Dedifferentiated amniotic fluid mesenchymal stem cell (primary cell): ENCODE measurements around the gene FNDC11.

Source experiments
- DNase-seq: peaks from one replicate; pipeline ENCODE4 v3.0.0-alpha.2; 2016; ENCODE audit errors: extremely low spot score

FNDC11 gene

DNA sequence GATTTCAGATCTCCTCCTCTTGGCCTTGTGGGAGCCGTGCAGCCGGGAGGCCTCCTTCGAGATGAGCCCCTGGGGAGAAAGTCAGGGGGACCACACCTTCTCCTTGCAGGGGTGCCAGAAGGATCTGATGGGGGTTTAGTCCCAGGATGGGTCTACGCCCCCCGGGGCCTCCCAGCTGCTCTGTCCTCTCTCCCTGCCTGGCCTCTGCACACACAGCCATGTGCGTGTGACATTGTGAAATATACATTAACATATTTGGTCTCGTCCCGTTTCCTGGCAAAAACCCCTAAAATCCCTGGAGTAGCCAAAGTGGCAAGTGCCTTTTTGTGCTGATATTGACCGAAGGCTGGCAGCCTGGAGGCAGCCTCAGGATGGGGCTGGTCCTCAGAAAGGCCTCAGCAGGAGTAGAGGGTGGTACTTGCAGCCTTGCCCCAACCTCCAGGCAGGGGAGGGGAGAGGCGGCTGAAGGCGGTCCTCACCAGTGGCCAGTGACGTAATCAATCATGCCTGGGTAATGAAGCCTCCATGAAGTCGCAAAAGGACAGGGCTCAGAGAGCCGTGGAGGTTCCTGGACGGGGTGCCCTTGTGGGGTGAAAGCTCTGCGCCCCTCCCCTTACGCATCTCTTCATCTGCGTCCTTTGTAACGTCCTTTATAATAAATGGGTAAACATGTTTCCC, 25.2 kb downstream of the FNDC11 start:
- DNase-seq, result no peak

DNA sequence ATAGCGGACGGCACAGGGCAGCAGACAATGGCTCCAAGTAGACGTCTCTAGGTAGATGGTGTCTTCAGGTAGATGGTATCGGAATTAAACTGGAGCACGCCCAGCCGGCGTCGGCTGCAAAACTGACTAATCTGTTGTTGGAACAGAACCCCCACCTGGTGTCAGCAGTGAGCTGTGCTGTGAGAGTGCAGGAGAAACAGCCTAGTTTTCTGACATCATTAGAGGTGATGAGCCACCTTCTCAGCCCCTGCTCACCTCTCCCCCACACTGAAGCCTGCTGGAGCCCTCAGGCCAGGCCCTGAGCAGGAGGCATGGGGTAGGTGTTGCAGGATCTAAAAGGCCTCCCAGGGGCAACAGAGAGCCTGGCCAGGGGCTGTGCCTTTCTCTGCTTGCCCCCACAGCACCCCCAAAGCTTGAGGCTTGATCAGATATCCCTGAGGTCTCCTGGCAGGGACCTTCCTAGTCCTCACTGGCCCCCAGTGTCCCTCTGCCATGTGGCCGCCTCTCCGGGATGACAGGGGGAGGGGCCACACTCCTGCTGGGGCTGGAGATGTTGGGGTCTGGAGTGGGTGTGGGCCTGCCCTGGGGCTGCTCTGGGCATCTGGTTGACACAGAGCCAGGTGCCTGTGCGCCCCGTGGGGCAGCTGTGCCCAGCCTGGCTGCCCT, 27.0 kb downstream of the FNDC11 start:
- no peak for DNase-seq

DNA sequence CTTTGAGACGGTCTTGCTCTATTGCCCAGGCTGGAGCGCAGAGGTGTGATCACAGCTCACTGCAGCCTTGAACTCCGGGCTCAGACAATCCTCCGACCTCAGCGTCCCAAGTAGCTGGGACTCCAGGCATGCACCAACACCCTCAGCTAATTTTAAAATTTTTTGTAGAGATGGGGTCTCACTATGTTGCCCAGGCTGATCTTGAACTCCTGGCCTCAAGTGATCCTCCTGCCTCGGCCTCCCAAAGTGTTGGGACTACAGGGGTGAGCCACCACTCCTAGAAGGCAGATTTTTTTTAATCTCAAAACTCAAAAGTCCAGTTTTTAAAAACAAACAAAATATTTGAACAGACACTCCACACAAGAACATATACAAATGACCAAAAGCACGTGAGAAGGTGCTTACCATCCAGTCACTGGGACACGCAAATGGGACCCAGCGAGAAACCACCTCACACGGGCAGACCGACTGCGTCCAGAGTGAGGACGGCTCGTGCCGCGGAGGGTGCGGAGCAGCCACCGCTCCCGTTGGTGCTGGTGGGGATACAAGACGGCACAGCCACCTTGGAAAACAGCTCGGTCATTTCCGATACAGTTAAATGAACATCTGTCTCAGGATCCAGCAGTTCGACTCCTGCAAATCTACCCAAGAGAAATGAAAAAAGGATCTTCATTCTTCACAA, 28.6 kb downstream of the FNDC11 start:
- DNase-seq, result no peak

- DNase-seq, result no peak
Observed at GRCh38 chr20:63585616-63586565, 31.9 kb downstream of the FNDC11 start.

GRCh38 chr20:63586797-63587196, 32.8 kb downstream of the FNDC11 start:
- no peak for DNase-seq

DNA sequence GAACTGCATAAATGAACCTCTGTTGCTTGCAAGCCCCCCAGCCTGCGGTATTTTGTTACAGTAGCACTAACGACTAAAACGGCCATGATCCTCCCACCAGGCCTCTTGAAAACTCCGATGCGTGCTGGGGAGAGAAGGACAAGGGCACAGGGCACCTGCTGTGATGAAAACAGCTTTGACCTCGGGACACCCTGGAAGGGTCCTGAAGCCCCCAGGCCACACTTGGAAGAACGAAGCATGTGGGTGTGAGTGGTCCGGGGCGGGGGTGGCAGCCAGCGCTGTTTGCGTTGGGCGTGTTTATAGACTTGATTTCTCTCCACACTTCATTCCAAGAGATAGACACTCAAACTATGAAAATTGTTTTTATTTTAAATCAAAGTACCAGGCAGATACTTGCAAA, 33.3 kb downstream of the FNDC11 start:
- no peak for DNase-seq

DNA sequence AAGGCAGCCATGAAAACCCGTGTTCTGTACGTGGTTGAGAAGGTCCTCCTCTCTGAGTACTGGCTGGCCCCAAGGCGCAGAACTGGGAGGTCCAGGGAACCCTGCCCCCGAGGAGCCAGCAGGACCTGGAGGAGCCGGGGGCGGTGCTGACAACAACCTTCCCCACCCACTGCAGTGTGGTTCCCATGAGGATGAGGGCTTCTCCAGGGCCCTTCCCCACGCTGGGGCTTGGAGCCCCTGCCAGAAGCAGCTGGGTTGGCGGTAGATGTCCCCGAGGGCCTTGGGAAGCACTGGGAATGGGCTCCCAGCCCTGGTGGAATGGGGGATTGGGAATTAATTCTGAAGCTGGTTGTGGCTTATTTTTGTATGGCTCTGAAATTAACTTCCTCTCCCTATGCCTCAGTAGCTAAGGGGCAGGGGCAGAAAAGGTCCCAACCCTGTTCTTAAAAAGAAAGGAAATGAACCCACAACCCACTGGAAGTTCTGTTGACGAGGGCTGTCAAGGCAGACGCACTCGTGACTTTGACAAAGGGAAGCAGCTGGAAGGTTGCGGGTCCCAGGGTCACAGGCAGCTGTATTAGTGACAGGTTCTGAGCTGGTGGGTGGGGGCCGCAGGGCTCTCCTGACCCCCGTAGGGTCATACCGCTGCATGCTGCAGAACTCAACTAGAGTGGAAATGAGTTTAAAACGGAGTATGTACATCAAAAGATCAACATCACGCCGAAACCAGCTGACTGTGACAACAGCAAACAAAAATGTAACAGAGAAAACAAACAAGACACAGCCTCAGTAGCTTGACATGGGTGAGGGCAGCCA, 34.0 kb downstream of the FNDC11 start:
- DNase-seq, result no peak

DNA sequence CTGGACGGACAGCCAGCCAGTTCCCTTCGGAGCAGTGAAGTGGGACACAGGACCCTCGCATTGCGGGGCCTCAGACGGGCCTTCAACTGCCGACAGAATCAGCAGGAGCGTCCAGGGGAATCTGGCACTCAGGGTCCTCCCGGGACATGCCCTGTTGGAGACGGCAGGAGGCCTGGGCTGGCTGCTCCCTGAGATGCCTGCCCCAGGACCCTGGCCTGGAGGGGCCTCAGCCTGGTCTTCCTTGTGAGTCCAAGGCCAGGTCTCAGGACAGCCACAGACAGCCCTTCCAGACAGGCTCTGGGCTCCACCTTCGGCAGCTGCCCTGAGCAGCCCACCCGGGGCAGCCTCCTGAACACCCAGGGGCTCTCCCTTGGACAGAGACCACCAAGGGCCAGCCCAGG, 34.7 kb downstream of the FNDC11 start:
- no peak for DNase-seq

- no peak for DNase-seq
Observed at GRCh38 chr20:63589261-63590217, 35.6 kb downstream of the FNDC11 start.

DNA sequence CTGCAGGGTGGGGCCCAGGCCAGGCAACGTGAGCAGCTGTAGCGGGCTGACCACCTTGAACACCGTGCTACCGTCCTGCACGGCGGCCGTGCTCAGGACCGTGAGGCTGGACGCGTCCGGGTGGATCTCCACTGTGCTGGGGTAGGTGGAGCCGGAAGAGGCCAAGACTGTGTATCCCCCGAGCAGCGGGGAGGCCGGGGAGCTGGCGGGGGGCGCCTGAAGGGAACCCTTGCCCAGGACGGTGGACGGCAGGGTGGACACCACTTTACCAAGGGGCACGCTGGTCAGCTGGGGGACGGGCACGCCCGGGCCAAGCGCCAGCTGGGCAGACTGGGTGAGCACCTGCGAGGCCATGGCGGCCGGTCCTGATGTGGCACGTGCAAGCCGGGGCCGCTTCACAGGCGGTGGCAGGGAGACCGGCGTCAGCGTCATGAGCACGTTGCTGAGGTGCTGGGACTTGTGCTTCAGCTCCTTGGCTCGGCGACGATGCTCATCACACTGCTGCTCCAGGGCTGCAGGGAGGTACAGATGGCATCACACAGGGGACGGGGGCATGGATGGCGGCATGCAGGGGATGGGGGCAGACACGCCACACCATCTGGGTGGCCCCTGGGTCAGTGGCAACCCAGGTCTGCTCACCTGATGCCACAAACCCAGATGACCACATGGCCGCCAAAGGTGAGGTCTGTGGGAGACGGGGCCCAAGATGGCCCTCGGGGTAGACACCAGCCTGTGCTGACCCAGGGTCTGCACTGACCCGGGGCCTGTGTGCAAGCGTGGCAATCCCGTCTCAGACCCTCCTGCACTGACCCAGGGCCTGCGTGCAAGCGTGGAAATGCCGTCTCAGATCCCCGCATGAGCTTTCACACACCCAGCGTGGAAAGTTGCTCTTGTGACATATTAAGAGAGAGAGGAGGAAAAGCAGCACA, 36.5 kb downstream of the FNDC11 start:
- no peak for DNase-seq

DNA sequence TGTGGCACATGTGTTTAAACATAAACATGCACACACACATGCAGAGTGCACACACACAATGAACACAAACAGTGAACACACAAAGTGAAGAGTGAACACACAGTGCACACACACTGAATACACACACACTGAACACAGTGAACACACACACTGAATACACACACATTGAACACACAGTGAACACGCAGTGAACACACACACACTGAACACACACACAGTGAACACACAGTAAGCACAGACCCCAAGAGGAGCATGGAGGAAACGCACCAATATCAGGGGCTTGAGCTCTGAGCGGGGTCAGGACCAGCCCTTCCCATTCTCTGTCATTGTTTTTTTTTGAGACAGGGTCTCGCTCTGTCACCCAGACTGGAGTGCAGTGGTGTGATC, 37.2 kb downstream of the FNDC11 start:
- no peak for DNase-seq

DNA sequence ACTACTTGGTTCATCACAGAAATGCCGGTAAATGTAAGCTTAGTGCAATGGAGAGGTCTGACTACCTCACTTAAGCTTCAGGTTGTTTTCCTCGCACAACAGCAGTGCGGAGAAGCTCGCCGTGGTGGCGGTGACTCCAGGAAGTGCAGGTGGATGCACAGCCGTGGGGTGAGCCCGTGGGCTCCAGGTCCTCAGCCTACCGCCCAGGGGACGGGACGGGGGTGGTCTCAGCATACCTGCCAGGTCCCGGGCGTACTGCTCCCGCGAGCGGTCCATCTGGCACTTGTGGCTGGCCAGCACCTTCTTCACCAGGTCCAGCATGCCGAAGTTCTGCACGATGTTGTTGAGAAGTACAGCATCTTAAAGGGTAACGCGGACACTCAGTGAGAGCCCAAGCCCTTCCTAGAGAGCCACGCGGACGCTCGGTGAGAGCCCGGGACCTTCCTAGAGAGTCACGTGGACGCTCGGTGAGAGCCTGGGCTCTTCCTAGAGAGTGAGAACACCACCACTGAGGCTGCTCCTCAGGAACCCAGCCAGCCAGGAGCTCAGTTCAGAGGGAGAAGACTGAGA, 37.9 kb downstream of the FNDC11 start:
- DNase-seq, result no peak

GRCh38 chr20:63592661-63593060, 38.7 kb downstream of the FNDC11 start:
- no peak for DNase-seq

GRCh38 chr20:63594043-63594561, 40.1 kb downstream of the FNDC11 start:
- DNase-seq, result no peak

DNA sequence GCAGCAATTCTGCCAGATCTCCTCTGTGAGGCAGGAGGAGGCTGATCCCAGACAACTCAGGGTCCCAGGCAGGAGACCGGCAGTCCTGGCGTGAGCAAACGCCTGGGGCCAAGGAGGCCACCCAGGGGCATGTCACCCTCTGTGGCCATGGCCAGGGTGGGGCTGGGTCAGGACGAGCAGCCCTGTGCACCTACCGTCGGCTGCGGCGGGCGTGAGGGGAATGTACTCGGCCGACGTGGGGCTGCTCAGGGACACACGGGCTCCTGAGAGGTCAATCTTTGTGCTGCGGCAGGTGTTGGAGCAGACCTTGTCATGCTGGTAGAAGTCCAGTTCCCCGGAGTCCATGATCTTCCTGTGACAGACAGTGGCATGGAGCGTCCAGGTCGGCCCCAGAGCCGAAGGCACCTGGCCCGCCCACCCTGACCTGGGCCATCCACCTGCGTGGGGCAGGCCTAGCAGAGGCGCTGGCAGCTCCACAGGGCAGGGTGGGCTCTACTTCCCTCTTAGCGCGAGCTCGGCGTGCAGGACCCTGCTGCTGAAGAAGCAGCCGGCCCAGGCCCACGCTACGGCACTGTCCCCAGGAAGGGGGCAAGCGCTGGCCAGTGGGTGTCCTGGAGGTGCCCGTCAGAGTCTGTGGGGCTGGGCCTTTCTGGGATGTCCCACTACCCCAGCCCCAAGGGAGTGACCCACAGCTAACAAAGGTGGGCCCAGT, 41.6 kb downstream of the FNDC11 start:
- DNase-seq, result no peak

DNA sequence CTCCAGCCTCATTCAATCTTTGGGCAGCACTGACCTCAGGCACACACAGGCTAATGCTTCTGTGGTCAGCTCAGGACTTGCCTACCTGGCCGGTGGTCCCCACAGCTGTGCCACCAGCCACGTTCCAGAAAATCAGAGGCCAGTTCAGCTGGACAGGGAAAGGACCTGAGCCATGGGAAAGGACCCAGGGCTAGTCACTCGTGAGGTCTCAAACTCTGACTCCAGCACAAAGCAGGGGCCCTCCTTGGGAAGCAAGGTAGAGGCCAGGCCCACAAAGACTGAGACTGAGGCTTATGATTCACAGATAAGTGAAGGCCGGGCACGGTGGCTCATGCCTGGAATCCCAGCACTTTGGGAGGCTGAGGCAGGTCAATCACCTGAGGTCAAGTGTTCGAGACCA, 42.5 kb downstream of the FNDC11 start:
- DNase-seq, result no peak

GRCh38 chr20:63597651-63598478, 43.9 kb downstream of the FNDC11 start:
- DNase-seq, result no peak
